ENCODE data around the gene TEX44. TPM values are rescaled to one million over a fixed set of nuclear protein-coding genes. Genes with fewer than 3 reads are reported as not detected.

Gene TEX44
- total RNA-seq, 4 donors from 2014 or later: not detected

GRCh38 chr2:231633241-231633976 is 40.7 kb downstream of the TEX44 start:
- TF ChIP-seq CTCF (IDR thresholded peaks at IDR 0.05; ENCODE audit: low read depth): no peak

- TF ChIP-seq CTCF (IDR thresholded peaks at IDR 0.05; ENCODE audit: low read depth): no peak
These were observed 41.7 kb downstream of the TEX44 start for GRCh38 chr2:231634412-231634811.

- no peak for TF ChIP-seq CTCF (IDR thresholded peaks at IDR 0.05; ENCODE audit: low read depth)
These were observed 42.5 kb downstream of the TEX44 start for GRCh38 chr2:231634951-231635875.

- TF ChIP-seq CTCF (IDR thresholded peaks at IDR 0.05; ENCODE audit: low read depth): no peak
These were observed 47.6 kb downstream of the TEX44 start for GRCh38 chr2:231640241-231640640.

GRCh38 chr2:231640641-231641111 is 48.0 kb downstream of the TEX44 start:
- no peak for TF ChIP-seq CTCF (IDR thresholded peaks at IDR 0.05; ENCODE audit: low read depth)

- no peak for TF ChIP-seq CTCF (IDR thresholded peaks at IDR 0.05; ENCODE audit: low read depth)
These were observed 50.2 kb downstream of the TEX44 start for GRCh38 chr2:231642631-231643494.
